ENCODE measurements around the gene TUFM.
"Not testable (repeated sequence)": the region's sequence is repeated elsewhere in the genome, so short reads cannot be mapped to it uniquely, and the experiment has no call there.

The TUFM gene

DNA sequence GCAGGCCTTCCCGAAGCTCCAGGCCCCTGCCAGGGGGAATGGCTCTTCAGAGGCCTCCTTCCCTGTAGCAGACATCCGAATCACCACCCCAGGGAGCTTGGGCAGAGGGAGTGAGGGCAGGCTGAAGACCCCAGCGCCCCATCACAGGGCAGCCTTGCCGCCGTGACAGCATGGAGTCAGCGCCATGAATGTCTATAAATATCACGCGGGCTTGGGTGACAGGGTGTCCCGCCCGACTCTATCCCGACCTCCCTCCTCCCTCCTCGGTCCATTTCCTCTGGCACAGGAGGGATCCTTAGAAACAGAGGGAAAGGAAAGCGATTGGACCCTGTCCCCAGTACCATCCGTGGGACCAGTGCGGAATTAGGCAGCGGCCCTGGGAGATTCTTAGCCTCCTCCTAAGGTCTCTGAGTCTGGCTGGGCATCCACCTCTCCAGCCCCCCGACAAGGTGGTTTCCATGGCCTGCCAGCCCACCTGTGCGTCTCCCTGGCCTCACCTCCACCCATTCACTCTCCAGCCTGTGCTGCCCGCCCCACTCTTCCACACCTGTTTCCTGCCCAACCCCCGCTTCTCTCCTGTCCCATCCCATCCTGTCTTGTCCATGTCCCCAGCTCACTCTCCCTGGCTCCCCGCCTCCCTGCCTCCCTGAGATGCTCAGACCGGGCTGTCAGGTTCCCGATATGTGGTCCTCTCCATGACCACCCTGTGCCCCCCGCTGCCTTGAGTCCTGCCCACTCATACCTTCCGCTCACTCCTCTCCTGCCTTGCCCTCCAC lies 37.3 kb upstream of the TUFM start:
- no peak overlapping the region for H3K4me3 ChIP-seq (replicated peaks; ENCODE audit: low read depth, low read length)
- DNase-seq (ENCODE audit: low read depth): no peak
- TF ChIP-seq, protein P1, sequence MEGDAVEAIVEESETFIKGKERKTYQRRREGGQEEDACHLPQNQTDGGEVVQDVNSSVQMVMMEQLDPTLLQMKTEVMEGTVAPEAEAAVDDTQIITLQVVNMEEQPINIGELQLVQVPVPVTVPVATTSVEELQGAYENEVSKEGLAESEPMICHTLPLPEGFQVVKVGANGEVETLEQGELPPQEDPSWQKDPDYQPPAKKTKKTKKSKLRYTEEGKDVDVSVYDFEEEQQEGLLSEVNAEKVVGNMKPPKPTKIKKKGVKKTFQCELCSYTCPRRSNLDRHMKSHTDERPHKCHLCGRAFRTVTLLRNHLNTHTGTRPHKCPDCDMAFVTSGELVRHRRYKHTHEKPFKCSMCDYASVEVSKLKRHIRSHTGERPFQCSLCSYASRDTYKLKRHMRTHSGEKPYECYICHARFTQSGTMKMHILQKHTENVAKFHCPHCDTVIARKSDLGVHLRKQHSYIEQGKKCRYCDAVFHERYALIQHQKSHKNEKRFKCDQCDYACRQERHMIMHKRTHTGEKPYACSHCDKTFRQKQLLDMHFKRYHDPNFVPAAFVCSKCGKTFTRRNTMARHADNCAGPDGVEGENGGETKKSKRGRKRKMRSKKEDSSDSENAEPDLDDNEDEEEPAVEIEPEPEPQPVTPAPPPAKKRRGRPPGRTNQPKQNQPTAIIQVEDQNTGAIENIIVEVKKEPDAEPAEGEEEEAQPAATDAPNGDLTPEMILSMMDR (IDR thresholded peaks at IDR 0.05; ENCODE audit: low read length, missing control alignments): no peak

DNA sequence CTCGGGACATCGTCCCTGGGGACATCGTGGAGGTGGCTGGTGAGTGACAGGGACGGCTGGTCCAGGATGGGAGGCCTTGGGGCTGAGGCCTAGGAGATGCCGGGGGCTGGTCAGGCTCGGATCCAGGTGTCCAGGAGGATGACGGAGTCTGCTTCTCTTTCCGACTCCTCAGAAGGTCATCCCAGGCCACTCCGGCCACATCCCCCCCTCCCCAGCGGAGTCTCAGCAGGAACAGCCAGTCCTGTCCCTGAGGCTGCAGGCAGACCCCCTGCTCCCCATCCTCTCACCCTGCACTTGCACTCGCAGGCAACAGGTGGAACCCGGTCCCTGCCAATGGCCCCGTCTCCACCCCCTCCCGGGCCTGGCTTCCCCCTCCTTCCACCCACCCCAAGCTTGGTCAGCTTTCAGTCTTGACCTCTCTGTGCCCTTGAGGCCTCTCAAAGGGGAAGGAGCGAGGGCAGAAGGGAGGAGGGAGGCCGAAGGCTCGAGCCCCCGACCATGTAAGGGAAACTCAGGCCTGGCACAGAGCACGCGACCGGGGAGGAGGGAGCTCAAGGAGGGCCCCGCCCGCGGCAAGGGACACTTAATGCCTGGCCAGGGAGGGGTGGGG lies 36.5 kb upstream of the TUFM start:
- no peak for DNase-seq (ENCODE audit: low read depth)
- TF ChIP-seq, protein P1 (IDR thresholded peaks at IDR 0.05; ENCODE audit: low read length, missing control alignments): no peak
- H3K4me3 ChIP-seq (replicated peaks; ENCODE audit: low read depth, low read length): no peak overlapping the region

DNA sequence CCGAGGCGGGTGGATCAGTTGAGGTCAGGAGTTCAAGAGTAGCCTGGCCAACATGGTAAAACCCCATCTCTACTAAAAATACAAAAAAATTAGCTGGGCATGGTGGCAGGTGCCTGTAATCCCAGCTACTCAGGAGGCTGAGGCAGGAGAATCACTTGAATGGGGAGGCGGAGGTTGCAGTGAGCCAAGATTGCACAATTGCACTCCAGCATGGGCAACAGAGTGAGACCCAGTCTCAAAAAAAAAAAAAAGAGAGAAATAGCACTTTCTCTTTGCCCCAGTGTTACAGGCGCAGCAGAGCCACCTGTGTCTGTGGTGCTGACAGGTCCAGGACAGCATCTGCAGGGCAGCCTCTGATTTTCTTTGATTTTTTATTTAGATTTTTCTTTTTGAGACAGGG lies 35.4 kb upstream of the TUFM start:
- DNase-seq (ENCODE audit: low read depth); H3K4me3 ChIP-seq (replicated peaks; ENCODE audit: low read depth, low read length): not testable (repeated sequence)

DNA sequence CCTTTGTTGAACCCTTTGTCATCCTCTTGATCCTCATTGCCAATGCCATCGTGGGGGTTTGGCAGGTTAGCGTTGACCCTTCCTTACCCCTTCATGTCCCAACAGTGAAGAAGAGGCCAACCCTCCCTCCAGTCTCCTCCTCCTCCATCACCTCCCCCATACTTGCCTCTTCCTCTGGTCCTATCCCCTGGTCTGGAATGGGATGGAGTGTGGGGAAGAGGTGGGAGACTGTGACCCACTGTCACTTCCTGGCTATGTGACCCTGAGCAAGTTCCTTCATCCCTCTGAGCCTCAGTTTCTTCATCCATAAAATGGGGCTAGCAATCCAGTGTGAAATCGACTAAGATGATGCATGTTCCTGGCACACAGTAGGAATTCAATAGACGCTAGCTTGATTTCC lies 34.8 kb upstream of the TUFM start:
- TF ChIP-seq, protein P1 (IDR thresholded peaks at IDR 0.05; ENCODE audit: low read length, missing control alignments): no peak
- DNase-seq (ENCODE audit: low read depth): no peak
- no peak overlapping the region for H3K4me3 ChIP-seq (replicated peaks; ENCODE audit: low read depth, low read length)

DNA sequence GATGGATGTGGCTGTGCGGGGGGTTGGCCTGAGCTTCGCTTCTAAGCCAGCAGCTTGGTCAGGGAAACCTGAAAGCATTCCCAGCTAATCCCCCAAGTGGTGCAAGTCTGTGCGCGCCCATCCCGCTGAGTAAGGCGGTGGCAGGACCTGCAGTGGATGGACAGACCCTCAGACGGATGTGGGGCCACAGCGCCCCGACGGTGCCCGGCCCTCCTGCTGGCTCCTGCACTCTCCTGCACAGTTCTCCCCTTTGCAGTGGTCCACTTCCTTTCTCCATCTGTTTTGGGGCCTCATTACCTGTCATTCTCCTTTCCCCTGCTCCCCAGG lies 34.4 kb upstream of the TUFM start:
- no peak for DNase-seq (ENCODE audit: low read depth)
- TF ChIP-seq, protein P1 (IDR thresholded peaks at IDR 0.05; ENCODE audit: low read length, missing control alignments): no peak
- peak overlapping the region; percentile 73 for H3K4me3 ChIP-seq (replicated peaks; ENCODE audit: low read depth, low read length)

DNA sequence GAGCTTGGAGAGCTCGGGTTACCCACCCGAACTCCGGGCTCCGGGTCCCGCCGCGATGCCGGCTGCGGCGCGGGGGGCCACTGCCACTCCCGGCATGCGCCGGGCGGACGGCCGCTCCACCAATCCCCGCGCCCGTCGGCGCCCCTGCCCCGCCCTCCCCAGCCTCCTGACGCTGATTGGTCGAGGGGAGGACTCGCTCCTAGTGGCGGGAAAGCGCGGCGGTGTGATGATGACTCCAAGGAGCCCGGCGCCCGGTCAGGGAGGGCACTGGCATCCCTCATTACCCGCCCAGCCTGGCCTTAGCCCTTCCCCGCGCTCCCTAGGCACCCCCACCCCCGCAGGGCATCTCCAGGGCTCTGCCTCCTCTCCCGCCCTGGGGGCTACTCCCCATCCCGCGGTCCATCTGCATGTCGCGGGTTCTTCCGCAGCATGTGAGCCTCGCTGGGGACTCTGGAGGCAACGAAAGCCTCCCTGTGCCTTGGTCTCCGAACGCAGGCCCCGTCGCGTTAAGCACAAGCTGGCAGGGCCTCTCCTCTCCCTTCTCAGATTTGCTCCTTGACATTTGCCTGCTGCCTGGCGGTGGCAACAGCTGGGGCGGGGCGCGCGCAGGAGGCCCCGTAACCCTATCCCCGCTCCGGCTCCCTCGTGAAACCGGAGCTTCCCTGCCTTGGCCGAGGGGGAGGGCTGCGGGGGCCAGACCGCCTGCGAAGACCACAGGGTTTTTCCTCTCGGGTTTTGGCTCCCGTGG lies 33.9 kb upstream of the TUFM start:
- TF ChIP-seq, protein P1 (IDR thresholded peaks at IDR 0.05; ENCODE audit: low read length, missing control alignments): no peak
- DNase-seq (ENCODE audit: low read depth): peak; percentile 79
- peak overlapping the region; percentile 73 for H3K4me3 ChIP-seq (replicated peaks; ENCODE audit: low read depth, low read length)

DNA sequence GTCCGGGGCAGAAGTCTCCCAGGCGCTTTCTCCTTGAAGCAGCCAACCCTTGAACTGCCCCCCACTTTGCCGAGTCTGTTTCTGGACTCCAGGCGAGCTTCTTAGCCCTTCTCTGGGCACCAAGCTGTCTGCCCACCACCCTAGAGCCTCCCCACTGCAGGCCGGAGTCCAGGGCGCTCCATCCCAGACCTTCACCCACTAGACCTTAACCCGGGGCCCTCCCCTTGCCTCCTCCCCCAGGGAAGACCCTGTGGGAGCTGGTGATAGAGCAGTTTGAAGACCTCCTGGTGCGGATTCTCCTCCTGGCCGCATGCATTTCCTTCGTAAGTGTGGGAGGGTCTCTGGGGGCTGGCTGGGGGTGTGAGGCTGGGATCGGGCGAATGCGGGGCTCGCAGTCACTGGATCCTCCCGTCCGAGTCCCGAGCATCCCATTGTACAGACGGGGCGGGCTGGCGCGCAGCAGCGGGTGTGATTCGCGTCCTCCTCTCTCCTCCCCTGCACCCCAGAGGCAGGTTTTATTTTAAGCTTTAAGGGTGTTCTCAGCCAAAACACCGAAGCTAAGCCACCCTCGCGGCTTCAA lies 33.2 kb upstream of the TUFM start:
- DNase-seq (ENCODE audit: low read depth): no peak
- TF ChIP-seq, protein P1 (IDR thresholded peaks at IDR 0.05; ENCODE audit: low read length, missing control alignments): no peak
- peak overlapping the region; percentile 73 for H3K4me3 ChIP-seq (replicated peaks; ENCODE audit: low read depth, low read length)

Data from fibroblast of pulmonary artery (primary cell).